ENCODE measurements around the gene SLC6A5. TPM values are rescaled to one million over a fixed set of nuclear protein-coding genes. Genes with fewer than 3 reads are reported as not detected.

SLC6A5 gene
- total RNA-seq, 1 donor from 2014 or later, result not detected

DNA sequence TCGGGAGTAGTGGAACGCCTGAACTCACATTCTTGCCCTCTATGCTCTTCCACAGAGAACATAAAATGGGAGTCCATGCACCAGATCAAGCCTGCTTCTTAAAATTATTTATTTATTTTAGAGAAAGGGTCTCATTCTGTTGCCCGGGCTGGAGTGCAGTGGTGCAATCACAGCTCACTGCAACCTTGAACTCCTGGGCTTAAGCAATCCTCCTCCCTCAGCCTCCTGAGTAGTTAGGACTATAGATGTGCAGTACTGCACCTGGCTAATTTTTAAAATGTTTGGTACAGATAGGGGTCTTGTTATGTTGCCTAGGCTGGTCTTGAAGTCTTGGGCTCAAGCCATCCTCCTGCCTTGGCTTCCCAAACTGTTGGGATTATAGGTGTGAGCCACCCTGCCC is 13.0 kb downstream of the SLC6A5 start:
- no peak overlapping the region for H3K27ac ChIP-seq
- no peaks in the 10 kb centered on the region for H3K27me3 ChIP-seq
- H3K4me1 ChIP-seq, result no peaks in the 10 kb centered on the region
- intact Hi-C loops (cut with DNase I), result no loop called here
- no peaks in the 10 kb centered on the region for H3K36me3 ChIP-seq
- no peak for TF ChIP-seq POLR2A (IDR thresholded peaks at IDR 0.05)
- TF ChIP-seq, protein P1, sequence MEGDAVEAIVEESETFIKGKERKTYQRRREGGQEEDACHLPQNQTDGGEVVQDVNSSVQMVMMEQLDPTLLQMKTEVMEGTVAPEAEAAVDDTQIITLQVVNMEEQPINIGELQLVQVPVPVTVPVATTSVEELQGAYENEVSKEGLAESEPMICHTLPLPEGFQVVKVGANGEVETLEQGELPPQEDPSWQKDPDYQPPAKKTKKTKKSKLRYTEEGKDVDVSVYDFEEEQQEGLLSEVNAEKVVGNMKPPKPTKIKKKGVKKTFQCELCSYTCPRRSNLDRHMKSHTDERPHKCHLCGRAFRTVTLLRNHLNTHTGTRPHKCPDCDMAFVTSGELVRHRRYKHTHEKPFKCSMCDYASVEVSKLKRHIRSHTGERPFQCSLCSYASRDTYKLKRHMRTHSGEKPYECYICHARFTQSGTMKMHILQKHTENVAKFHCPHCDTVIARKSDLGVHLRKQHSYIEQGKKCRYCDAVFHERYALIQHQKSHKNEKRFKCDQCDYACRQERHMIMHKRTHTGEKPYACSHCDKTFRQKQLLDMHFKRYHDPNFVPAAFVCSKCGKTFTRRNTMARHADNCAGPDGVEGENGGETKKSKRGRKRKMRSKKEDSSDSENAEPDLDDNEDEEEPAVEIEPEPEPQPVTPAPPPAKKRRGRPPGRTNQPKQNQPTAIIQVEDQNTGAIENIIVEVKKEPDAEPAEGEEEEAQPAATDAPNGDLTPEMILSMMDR (IDR thresholded peaks at IDR 0.05), result no peak
- no peak for TF ChIP-seq POLR2AphosphoS5 (IDR thresholded peaks at IDR 0.05; ENCODE audit: insufficient read depth in 1 of 2, low read depth in 1 of 2)
- DNase-seq (ENCODE audit: extremely low spot score in 2 of 2), result no peak
- no peak overlapping the region for H3K4me3 ChIP-seq
- H3K9me3 ChIP-seq, result no peaks in the 10 kb centered on the region

GRCh38 chr11:20616920-20617319 is 17.5 kb downstream of the SLC6A5 start:
- no peak for DNase-seq (ENCODE audit: extremely low spot score in 2 of 2)
- Histone ChIP-seq H3K27ac (no peak overlapping the region), H3K27me3 (no peaks in the 10 kb centered on the region)

DNA sequence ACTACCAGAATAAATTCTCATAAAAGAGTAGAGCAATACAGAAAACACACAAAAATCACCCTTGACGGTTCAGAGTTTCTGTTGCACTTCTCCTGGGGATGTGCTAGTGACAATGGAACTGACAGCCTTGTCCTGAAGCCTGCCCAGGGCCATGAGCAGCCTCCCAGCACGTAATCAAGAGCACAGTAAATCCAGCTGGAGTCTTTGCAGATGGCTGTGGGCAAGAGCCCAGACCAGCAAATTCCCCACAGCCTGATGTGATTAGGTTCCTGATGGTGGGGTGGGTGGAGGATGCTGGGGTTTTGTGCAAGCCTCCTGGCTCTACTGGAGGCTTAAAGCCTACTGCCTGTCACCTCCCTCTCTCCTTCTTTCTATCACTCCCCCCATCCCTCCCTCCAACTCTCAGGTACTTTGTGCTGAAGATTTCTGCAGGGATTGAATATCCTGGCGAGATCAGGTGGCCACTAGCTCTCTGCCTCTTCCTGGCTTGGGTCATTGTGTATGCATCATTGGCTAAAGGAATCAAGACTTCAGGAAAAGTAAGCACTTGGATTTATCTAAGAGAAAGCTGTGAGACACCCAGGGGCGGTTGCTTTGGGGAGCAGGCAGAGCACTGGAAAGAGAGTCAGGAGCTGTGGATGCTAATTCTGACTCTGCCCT is 18.1 kb downstream of the SLC6A5 start:
- H3K4me3 ChIP-seq, result no peak overlapping the region
- TF ChIP-seq POLR2A (IDR thresholded peaks at IDR 0.05), result no peak
- no peak for TF ChIP-seq POLR2AphosphoS5 (IDR thresholded peaks at IDR 0.05; ENCODE audit: insufficient read depth in 1 of 2, low read depth in 1 of 2)
- TF ChIP-seq, protein P1 (IDR thresholded peaks at IDR 0.05), result no peak
- intact Hi-C loops (cut with DNase I), result no loop called here

More at GRCh38 chr11:20616920-20617319, 17.5 kb downstream of the SLC6A5 start:
- Histone ChIP-seq H3K36me3 (no peaks in the 10 kb centered on the region), H3K9me3 (no peaks in the 10 kb centered on the region), H3K4me3 (no peak overlapping the region), H3K4me1 (no peaks in the 10 kb centered on the region)
- TF ChIP-seq POLR2AphosphoS5 (IDR thresholded peaks at IDR 0.05; ENCODE audit: insufficient read depth in 1 of 2, low read depth in 1 of 2) (no peak), POLR2A (IDR thresholded peaks at IDR 0.05) (no peak)
- TF ChIP-seq, protein P1 (IDR thresholded peaks at IDR 0.05), result no peak
- intact Hi-C loops (cut with DNase I), result no loop called here

GRCh38 chr11:20618083-20618482 is 18.7 kb downstream of the SLC6A5 start:
- H3K9me3 ChIP-seq, result no peaks in the 10 kb centered on the region
- no peaks in the 10 kb centered on the region for H3K4me1 ChIP-seq
- TF ChIP-seq POLR2A (IDR thresholded peaks at IDR 0.05) (no peak), POLR2AphosphoS5 (IDR thresholded peaks at IDR 0.05; ENCODE audit: insufficient read depth in 1 of 2, low read depth in 1 of 2) (no peak)
- TF ChIP-seq, protein P1 (IDR thresholded peaks at IDR 0.05), result no peak
- H3K27ac ChIP-seq, result no peak overlapping the region
- H3K36me3 ChIP-seq, result no peaks in the 10 kb centered on the region
- no peak for DNase-seq (ENCODE audit: extremely low spot score in 2 of 2)
- intact Hi-C loops (cut with DNase I), result no loop called here
- H3K27me3 ChIP-seq, result no peaks in the 10 kb centered on the region
- no peak overlapping the region for H3K4me3 ChIP-seq

More for the DNA sequence above, 18.1 kb downstream of the SLC6A5 start:
- no peaks in the 10 kb centered on the region for H3K27me3 ChIP-seq
- H3K9me3 ChIP-seq, result no peaks in the 10 kb centered on the region
- H3K4me1 ChIP-seq, result no peaks in the 10 kb centered on the region
- no peak for DNase-seq (ENCODE audit: extremely low spot score in 2 of 2)
- no peaks in the 10 kb centered on the region for H3K36me3 ChIP-seq
- H3K27ac ChIP-seq, result no peak overlapping the region

DNA sequence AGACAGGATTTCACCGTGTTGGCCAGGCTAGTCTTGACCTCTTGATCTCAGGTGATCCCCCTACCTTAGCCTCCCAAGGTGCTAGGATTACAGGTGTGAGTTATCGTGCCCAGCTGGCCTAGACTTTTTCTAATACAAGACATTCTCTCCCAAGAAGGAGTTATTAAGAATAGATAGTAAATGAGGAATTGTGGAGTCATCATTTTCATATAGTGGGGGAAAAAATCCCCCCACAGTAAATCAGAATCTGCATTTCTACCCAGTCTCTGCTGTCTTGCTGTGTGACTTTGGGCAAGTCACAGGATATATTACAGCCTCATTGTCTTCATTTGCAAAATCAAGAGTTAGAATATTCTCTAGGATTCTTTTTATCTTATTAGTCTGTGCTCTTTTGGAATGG is 21.6 kb downstream of the SLC6A5 start:
- no peaks in the 10 kb centered on the region for H3K4me1 ChIP-seq
- intact Hi-C loops (cut with DNase I), result no loop called here
- no peaks in the 10 kb centered on the region for H3K27me3 ChIP-seq
- no peak for TF ChIP-seq POLR2AphosphoS5 (IDR thresholded peaks at IDR 0.05; ENCODE audit: insufficient read depth in 1 of 2, low read depth in 1 of 2)
- TF ChIP-seq, protein P1 (IDR thresholded peaks at IDR 0.05), result no peak
- TF ChIP-seq POLR2A (IDR thresholded peaks at IDR 0.05), result no peak
- no peak overlapping the region for H3K4me3 ChIP-seq
- H3K9me3 ChIP-seq, result no peaks in the 10 kb centered on the region
- H3K36me3 ChIP-seq, result no peaks in the 10 kb centered on the region
- no peak overlapping the region for H3K27ac ChIP-seq
- no peak for DNase-seq (ENCODE audit: extremely low spot score in 2 of 2)

Measured in vagina (tissue), 2 donors.